ENCODE measurements around the gene SLCO1B1. TPM values are rescaled to one million over a fixed set of nuclear protein-coding genes. Genes with fewer than 3 reads are reported as not detected.

Gene SLCO1B1
- total and polyA plus RNA-seq, 2 experiments from 2014 or later = 0.24 to 0.50 TPM

DNA sequence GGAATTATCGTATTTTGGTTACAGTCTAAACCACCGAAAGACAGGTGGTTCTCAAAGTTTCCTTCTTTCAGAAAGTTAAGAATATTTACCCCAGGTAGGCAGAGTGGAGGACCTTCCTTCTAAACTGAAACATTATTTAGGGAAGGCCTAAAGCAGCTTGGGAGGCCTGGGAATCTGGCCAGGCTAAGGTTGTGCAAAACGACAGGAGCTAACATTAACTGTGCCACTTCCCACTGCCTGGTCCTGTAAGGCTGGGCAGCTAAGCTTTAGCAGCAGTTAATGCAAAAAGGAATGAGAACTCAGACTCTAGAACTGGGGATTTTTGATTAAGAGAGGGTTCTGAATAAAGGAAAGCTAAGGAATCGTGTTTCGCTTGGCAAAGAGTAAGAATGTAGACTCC is 121.1 kb downstream of the SLCO1B1 start:
- Mint-ChIP-seq H3K27me3 (ENCODE audit: insufficient read depth, low read depth, poor library complexity) (no peaks in the 10 kb centered on the region), H3K36me3 (ENCODE audit: low read depth) (no peaks in the 10 kb centered on the region), H3K9me3 (peaks cover 2% of the 10 kb centered on the region; the same call in 2 of the 3 replicates), H3K4me3 (no peak overlapping the region), H3K4me1 (no peaks in the 10 kb centered on the region), H3K27ac (no peak overlapping the region)
- Histone ChIP-seq H3K4me3 (no peak overlapping the region), H3K4me2 (no peak overlapping the region), H3K27ac (ENCODE audit: low read depth) (no peak overlapping the region), H3K36me3 (ENCODE audit: insufficient read depth) (0 out of 2 replicates have a peak, but pooled peaks cover 3% of the 10 kb centered on the region), H3K79me2 (replicated peaks; ENCODE audit: insufficient read depth) (no peaks in the 10 kb centered on the region), H3K27me3 (ENCODE audit: insufficient read depth) (no peaks in the 10 kb centered on the region), H3K9me2 (ENCODE audit: insufficient read depth) (no peaks in the 10 kb centered on the region), H4K20me1 (replicated peaks; ENCODE audit: insufficient read depth) (no peaks in the 10 kb centered on the region), H2AFZ (no peak overlapping the region), H3K4me1 (ENCODE audit: insufficient read depth) (no peaks in the 10 kb centered on the region), H3F3A (replicated peaks; ENCODE audit: low read depth) (no peaks in the 10 kb centered on the region)
- ATAC-seq (no peak), DNase-seq (ENCODE audit: low spot score) (no peak)
- TF ChIP-seq JUNB (IDR thresholded peaks at IDR 0.05; ENCODE audit: unreplicated experiment) (no peak), ZNF114 (CRISPR knock-in tag; IDR thresholded peaks at IDR 0.05) (no peak), ZNF331 (CRISPR knock-in tag; IDR thresholded peaks at IDR 0.05; ENCODE audit: low read depth) (no peak)
- TF ChIP-seq, protein P1, sequence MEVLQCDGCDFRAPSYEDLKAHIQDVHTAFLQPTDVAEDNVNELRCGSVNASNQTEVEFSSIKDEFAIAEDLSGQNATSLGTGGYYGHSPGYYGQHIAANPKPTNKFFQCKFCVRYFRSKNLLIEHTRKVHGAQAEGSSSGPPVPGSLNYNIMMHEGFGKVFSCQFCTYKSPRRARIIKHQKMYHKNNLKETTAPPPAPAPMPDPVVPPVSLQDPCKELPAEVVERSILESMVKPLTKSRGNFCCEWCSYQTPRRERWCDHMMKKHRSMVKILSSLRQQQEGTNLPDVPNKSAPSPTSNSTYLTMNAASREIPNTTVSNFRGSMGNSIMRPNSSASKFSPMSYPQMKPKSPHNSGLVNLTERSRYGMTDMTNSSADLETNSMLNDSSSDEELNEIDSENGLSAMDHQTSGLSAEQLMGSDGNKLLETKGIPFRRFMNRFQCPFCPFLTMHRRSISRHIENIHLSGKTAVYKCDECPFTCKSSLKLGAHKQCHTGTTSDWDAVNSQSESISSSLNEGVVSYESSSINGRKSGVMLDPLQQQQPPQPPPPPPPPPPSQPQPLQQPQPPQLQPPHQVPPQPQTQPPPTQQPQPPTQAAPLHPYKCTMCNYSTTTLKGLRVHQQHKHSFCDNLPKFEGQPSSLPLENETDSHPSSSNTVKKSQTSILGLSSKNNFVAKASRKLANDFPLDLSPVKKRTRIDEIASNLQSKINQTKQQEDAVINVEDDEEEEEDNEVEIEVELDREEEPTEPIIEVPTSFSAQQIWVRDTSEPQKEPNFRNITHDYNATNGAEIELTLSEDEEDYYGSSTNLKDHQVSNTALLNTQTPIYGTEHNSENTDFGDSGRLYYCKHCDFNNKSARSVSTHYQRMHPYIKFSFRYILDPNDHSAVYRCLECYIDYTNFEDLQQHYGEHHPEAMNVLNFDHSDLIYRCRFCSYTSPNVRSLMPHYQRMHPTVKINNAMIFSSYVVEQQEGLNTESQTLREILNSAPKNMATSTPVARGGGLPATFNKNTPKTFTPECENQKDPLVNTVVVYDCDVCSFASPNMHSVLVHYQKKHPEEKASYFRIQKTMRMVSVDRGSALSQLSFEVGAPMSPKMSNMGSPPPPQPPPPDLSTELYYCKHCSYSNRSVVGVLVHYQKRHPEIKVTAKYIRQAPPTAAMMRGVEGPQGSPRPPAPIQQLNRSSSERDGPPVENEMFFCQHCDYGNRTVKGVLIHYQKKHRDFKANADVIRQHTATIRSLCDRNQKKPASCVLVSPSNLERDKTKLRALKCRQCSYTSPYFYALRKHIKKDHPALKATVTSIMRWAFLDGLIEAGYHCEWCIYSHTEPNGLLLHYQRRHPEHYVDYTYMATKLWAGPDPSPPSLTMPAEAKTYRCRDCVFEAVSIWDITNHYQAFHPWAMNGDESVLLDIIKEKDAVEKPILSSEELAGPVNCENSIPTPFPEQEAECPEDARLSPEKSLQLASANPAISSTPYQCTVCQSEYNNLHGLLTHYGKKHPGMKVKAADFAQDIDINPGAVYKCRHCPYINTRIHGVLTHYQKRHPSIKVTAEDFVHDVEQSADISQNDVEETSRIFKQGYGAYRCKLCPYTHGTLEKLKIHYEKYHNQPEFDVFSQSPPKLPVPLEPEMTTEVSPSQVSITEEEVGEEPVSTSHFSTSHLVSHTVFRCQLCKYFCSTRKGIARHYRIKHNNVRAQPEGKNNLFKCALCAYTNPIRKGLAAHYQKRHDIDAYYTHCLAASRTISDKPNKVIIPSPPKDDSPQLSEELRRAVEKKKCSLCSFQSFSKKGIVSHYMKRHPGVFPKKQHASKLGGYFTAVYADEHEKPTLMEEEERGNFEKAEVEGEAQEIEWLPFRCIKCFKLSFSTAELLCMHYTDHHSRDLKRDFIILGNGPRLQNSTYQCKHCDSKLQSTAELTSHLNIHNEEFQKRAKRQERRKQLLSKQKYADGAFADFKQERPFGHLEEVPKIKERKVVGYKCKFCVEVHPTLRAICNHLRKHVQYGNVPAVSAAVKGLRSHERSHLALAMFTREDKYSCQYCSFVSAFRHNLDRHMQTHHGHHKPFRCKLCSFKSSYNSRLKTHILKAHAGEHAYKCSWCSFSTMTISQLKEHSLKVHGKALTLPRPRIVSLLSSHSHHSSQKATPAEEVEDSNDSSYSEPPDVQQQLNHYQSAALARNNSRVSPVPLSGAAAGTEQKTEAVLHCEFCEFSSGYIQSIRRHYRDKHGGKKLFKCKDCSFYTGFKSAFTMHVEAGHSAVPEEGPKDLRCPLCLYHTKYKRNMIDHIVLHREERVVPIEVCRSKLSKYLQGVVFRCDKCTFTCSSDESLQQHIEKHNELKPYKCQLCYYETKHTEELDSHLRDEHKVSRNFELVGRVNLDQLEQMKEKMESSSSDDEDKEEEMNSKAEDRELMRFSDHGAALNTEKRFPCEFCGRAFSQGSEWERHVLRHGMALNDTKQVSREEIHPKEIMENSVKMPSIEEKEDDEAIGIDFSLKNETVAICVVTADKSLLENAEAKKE (CRISPR knock-in tag; IDR thresholded peaks at IDR 0.05) = no peak
- TF ChIP-seq, protein P2, sequence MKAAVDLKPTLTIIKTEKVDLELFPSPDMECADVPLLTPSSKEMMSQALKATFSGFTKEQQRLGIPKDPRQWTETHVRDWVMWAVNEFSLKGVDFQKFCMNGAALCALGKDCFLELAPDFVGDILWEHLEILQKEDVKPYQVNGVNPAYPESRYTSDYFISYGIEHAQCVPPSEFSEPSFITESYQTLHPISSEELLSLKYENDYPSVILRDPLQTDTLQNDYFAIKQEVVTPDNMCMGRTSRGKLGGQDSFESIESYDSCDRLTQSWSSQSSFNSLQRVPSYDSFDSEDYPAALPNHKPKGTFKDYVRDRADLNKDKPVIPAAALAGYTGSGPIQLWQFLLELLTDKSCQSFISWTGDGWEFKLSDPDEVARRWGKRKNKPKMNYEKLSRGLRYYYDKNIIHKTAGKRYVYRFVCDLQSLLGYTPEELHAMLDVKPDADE (IDR thresholded peaks at IDR 0.05) = no peak

DNA sequence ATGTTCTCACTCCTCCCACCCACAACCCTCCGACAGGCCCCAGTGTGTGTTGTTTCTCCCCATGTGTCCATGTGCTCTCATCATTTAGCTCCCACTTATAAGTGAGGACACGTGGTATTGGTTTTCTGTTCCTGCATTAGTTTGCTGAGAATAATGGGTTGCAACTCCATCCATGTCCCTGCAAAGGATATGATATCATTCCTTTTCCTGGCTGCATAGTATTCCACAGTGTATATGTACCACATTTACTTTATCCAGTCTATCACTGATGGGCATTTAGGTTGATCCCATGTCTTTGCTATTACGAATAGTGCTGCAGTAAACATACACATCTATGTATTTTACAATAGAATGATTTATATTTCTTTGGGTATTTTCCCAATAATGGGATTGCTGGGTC is 126.2 kb downstream of the SLCO1B1 start:
- Histone ChIP-seq H3K4me3 (no peak overlapping the region), H3K27ac (ENCODE audit: low read depth) (no peak overlapping the region), H3K9me2 (ENCODE audit: insufficient read depth) (no peaks in the 10 kb centered on the region; the same call in 1 of the 2 replicates), H3K4me1 (ENCODE audit: insufficient read depth) (no peaks in the 10 kb centered on the region), H3K79me2 (replicated peaks; ENCODE audit: insufficient read depth) (no peaks in the 10 kb centered on the region), H2AFZ (no peak overlapping the region), H4K20me1 (replicated peaks; ENCODE audit: insufficient read depth) (no peaks in the 10 kb centered on the region), H3K27me3 (ENCODE audit: insufficient read depth) (no peaks in the 10 kb centered on the region), H3K36me3 (ENCODE audit: insufficient read depth) (peaks cover 10% of the 10 kb centered on the region; the same call in 1 of the 2 replicates), H3F3A (replicated peaks; ENCODE audit: low read depth) (no peaks in the 10 kb centered on the region), H3K4me2 (no peak overlapping the region)
- H3K4me1 Mint-ChIP-seq = no peaks in the 10 kb centered on the region
- ATAC-seq (no peak), DNase-seq (ENCODE audit: low spot score) (no peak)
- H3K4me3 Mint-ChIP-seq = no peak overlapping the region
- H3K36me3 Mint-ChIP-seq (ENCODE audit: low read depth) = 0 out of 3 replicates have a peak, but pooled peaks cover 2% of the 10 kb centered on the region
- peaks cover 20% of the 10 kb centered on the region; the same call in 2 of the 3 replicates for H3K9me3 Mint-ChIP-seq
- no peaks in the 10 kb centered on the region for H3K27me3 Mint-ChIP-seq (ENCODE audit: insufficient read depth, low read depth, poor library complexity)
- H3K27ac Mint-ChIP-seq = no peak overlapping the region
- TF ChIP-seq ZNF331 (CRISPR knock-in tag; IDR thresholded peaks at IDR 0.05; ENCODE audit: low read depth) (no peak), EZH2 (IDR thresholded peaks at IDR 0.05; ENCODE audit: low read depth, unreplicated experiment) (no peak), JUNB (IDR thresholded peaks at IDR 0.05; ENCODE audit: unreplicated experiment) (no peak), ZNF114 (CRISPR knock-in tag; IDR thresholded peaks at IDR 0.05) (no peak), STAT1 (IDR thresholded peaks at IDR 0.05; ENCODE audit: unreplicated experiment) (no peak)
- TF ChIP-seq, protein P3, sequence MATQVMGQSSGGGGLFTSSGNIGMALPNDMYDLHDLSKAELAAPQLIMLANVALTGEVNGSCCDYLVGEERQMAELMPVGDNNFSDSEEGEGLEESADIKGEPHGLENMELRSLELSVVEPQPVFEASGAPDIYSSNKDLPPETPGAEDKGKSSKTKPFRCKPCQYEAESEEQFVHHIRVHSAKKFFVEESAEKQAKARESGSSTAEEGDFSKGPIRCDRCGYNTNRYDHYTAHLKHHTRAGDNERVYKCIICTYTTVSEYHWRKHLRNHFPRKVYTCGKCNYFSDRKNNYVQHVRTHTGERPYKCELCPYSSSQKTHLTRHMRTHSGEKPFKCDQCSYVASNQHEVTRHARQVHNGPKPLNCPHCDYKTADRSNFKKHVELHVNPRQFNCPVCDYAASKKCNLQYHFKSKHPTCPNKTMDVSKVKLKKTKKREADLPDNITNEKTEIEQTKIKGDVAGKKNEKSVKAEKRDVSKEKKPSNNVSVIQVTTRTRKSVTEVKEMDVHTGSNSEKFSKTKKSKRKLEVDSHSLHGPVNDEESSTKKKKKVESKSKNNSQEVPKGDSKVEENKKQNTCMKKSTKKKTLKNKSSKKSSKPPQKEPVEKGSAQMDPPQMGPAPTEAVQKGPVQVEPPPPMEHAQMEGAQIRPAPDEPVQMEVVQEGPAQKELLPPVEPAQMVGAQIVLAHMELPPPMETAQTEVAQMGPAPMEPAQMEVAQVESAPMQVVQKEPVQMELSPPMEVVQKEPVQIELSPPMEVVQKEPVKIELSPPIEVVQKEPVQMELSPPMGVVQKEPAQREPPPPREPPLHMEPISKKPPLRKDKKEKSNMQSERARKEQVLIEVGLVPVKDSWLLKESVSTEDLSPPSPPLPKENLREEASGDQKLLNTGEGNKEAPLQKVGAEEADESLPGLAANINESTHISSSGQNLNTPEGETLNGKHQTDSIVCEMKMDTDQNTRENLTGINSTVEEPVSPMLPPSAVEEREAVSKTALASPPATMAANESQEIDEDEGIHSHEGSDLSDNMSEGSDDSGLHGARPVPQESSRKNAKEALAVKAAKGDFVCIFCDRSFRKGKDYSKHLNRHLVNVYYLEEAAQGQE (IDR thresholded peaks at IDR 0.05; ENCODE audit: unreplicated experiment) = no peak
- TF ChIP-seq, protein P2 (IDR thresholded peaks at IDR 0.05) = no peak

Data from GM23338 (cell line).